Thymus (tissue), 14 donors: ENCODE measurements around the gene RIN1. TPM values are rescaled to one million over a fixed set of nuclear protein-coding genes. Genes with fewer than 3 reads are reported as not detected.
"Not testable (repeated sequence)": the region's sequence is repeated elsewhere in the genome, so short reads cannot be mapped to it uniquely, and the experiment has no call there.

ENCODE experiments used
- DNase-seq, 9 donors: peaks; one replicate each; pipeline ENCODE4 v3.0.0-alpha.2; 2013; ENCODE audit warnings: low spot score in 9 of 9, low read depth in 6 of 9, missing footprints in 1 of 9
- H3K27ac ChIP-seq, 2 donors: one replicate each; pipeline ENCODE4 v1.5.1; 2013; ENCODE audit warnings: control low read depth in 1 of 2, low read depth in 1 of 2, low read length in 1 of 2, mild to moderate bottlenecking in 1 of 2, moderate library complexity in 1 of 2
- H3K27me3 ChIP-seq, 2 donors: one replicate each; pipeline ENCODE4 v1.5.1; 2013; ENCODE audit warnings: low read length in 1 of 2; ENCODE audit not compliant: control insufficient read depth in 2 of 2, insufficient read depth in 1 of 2
- H3K36me3 ChIP-seq, 2 donors: one replicate each; pipeline ENCODE4 v1.5.1; 2013; ENCODE audit warnings: low read length in 1 of 2, mild to moderate bottlenecking in 1 of 2, moderate library complexity in 1 of 2; ENCODE audit not compliant: control insufficient read depth in 2 of 2, insufficient read depth in 2 of 2
- H3K4me1 ChIP-seq, 2 donors: one replicate each; pipeline ENCODE4 v1.5.1; 2013; ENCODE audit warnings: low read length in 2 of 2; ENCODE audit not compliant: control insufficient read depth in 2 of 2, insufficient read depth in 2 of 2
- H3K4me3 ChIP-seq, 2 donors: one replicate each; pipeline ENCODE4 v1.5.1; 2013; ENCODE audit warnings: low read length in 2 of 2, control low read depth in 1 of 2, mild to moderate bottlenecking in 1 of 2
- H3K9me3 ChIP-seq, 2 donors: one replicate each; pipeline ENCODE4 v1.5.1; 2013; ENCODE audit warnings: low read length in 1 of 2, mild to moderate bottlenecking in 1 of 2; ENCODE audit not compliant: control insufficient read depth in 2 of 2, insufficient read depth in 1 of 2
- WGBS: extraction: QIAGEN DNeasy Blood & Tissue Kit; methylation state at CpG from one replicate; pipeline ENCODE4 v1.1.7; 2013; 5-methylcytosine and 5-hydroxymethylcytosine counted together
- long read RNA-seq, 10 donors: transcript quantifications; one replicate each; lab custom pipeline, GENCODE V29; 2026
- polyA plus RNA-seq: library from polyadenylated mRNA; stranded (reverse); fragments of 200-250 nt; gene quantifications from one replicate; pipeline ENCODE4 v1.2.3, GENCODE V29; 2013
- total RNA-seq: library from RNA; stranded (reverse); fragments of 120-200 nt; gene quantifications from one replicate; pipeline ENCODE4 v1.2.4, GENCODE V29; 2013
- donor health status: healthy.

Gene RIN1, protein sequence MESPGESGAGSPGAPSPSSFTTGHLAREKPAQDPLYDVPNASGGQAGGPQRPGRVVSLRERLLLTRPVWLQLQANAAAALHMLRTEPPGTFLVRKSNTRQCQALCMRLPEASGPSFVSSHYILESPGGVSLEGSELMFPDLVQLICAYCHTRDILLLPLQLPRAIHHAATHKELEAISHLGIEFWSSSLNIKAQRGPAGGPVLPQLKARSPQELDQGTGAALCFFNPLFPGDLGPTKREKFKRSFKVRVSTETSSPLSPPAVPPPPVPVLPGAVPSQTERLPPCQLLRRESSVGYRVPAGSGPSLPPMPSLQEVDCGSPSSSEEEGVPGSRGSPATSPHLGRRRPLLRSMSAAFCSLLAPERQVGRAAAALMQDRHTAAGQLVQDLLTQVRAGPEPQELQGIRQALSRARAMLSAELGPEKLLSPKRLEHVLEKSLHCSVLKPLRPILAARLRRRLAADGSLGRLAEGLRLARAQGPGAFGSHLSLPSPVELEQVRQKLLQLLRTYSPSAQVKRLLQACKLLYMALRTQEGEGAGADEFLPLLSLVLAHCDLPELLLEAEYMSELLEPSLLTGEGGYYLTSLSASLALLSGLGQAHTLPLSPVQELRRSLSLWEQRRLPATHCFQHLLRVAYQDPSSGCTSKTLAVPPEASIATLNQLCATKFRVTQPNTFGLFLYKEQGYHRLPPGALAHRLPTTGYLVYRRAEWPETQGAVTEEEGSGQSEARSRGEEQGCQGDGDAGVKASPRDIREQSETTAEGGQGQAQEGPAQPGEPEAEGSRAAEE
- total RNA-seq: 1.1 TPM
- 5.8 TPM for polyA plus RNA-seq
- long read RNA-seq, donor 1: 0 reads
- long read RNA-seq, donor 2: 0 reads
- long read RNA-seq, donor 3, partial matches to known transcripts: 0 of 1 reads
- long read RNA-seq, donor 3, other reads (novel, unspliced or antisense): 0 of 1 reads
- long read RNA-seq, donor 4: 0 reads
- long read RNA-seq, donor 5: 0 reads
- long read RNA-seq, donor 6, partial matches to known transcripts: 0 of 1 reads
- long read RNA-seq, donor 6, other reads (novel, unspliced or antisense): 0 of 1 reads
- long read RNA-seq, donor 7: 0 reads
- long read RNA-seq, donor 8: 0 reads
- long read RNA-seq, donor 9: 0 reads
- long read RNA-seq, donor 10: 0 reads

DNA sequence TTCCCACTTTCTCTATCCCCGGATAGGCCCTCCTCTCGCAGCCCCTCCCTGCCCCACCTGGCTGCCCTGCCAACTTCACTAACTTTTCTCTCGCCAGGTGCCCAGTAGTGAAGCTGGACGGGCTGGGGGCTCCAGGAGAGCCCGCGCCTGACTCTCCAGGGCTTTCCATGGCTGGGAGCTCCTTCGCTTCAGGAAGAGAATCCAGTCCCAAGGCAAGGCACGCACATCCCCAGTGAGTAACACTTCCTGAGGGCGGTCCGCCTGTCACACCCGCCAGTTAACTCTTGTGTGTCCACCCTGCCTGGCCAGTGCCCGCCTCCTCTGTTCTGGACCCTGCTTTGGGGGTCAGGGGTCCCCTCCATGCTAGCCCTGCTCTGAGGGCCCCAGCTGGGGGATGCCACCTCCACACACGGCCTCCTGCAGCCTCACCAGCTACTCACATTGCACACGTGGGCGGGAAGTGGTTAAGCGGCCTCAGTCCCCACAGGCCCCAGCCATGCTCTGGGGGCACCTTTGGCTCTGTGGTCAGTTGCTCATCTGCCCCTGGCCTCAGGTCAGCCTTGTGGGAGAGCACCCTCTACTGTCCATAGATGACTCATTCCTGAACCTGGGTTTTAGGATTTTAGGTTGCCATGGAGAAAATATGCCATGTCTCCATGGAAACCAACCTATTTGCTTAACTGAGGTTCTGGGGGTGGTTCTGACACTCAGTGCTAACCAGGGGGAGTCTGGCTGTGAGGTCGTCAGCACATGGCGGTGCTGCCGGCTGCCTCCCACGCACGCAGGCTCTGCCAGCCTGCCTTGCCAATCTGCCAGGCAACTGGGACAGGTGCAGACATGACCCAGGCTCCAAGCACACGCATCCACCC, at the start of gene RIN1:
Gene RIN1, minus strand, starts transcription at position 201 of the 869 bp plus-strand sequence. Its CDS starts 32 bp downstream, at position 169.
- H3K9me3 ChIP-seq: peaks cover 0 to 4% of the 10 kb centered on the region in 2 donors
- DNase-seq: peak in 1 of 9 donors; percentile 38
- peak within 1 kb of the TSS in 1 of 2 donors; percentile 47 for H3K27ac ChIP-seq
- H3K36me3 ChIP-seq: peaks cover 44 to 49% of the 10 kb centered on the region in 2 donors
- peak within 1 kb of the TSS; percentile 9 to 28 for H3K4me3 ChIP-seq
- WGBS: 33% methylated on average over 22 of the region's 22 CpGs
- H3K27me3 ChIP-seq: peaks cover 5 to 40% of the 10 kb centered on the region in 2 donors
- peaks cover 11 to 17% of the 10 kb centered on the region in 2 donors for H3K4me1 ChIP-seq

DNA sequence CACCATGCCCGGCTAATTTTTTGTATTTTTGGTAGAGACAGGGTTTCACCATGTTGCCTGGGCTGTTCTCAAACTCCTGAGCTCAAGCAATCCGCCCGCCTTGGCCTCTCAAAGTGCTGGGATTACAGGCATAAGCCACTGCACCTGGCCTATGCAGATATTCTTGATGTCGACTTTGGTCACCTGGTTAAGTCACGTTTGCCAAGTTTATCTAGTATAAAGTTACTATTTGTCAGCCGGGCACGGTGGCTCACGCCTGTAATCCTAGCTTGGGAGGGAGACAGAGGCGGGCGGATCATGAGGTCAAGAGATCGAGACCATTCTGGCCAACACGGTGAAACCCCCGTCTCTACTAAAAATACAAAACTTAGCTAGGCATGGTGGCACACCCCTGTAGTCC, 48.1 kb upstream of the RIN1 start:
- not testable (repeated sequence) for H3K27ac ChIP-seq, H3K27me3 ChIP-seq, H3K36me3 ChIP-seq, H3K4me1 ChIP-seq, H3K4me3 ChIP-seq, H3K9me3 ChIP-seq, DNase-seq
- 89% methylated on average over 13 of the region's 13 CpGs for WGBS

DNA sequence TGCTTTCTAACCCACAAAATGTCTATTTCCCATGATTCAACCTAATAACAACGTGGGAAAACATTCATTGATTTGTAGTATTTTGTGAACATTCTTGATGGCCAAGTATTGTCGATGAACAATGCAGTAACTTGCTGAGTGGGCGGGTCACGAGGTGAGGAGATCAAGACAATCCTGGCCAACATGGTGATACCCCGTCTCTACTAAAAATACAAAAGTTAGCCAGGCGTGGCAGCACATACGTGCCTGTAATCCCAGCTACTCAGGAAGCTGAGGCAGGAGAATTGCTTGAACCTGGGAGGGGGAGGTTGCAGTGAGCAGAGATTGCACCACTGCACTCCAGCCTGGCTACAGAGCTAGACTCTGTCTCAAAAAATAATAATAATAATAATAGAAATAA, 44.0 kb upstream of the RIN1 start:
- H3K27me3 ChIP-seq, H3K9me3 ChIP-seq, H3K4me3 ChIP-seq, H3K27ac ChIP-seq, H3K4me1 ChIP-seq, H3K36me3 ChIP-seq, DNase-seq: not testable (repeated sequence)
- WGBS: 32% methylated on average over 7 of the region's 7 CpGs

DNA sequence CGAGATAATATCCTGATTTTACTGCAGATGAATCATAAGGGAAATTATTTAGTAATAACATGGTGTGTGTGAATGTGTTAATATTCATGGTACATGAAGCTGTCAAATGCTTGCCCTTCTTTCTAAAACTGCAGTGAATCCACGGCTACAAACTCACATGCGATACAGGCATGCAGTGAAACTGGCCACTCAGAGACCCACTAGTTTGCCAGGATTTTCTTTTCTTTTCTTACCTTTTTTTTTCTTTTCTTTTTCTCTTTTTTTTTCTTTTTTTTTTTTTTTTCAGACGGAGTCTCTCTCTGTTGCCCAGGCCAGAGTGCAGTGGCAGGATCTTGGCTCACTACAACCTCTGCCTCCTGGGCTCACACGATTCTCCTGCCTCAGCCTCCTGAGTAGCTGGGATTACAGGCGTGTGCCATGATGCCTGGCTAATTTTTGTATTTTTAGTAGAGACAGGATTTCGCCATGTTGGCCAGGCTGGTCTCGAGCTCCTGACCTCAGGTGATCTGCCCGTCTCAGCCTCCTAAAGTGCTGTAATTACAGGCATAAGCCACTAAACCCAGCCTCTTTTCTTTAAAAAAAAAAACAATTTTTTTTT, 37.6 kb upstream of the RIN1 start:
- DNase-seq: not testable (repeated sequence)

DNA sequence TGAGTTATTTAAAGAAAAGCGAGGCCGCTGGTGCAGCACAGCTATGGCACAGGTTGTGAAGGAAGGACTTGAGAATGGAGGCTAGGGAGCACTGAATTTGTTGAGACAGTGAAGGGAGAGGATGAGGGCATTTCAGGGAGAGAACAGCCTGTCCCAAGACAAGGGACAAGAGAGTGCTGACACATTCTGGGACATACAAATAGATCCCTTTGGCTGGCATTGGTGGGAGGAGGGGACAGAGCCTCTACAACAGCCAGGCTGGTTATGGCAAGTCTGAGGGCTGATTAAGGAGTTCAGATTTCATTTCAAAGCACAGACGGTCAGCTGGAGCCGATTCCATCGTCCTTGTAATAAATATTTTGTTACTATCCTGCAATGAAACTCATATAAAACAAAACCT, 37.0 kb upstream of the RIN1 start:
- 92% methylated on average over 5 of the region's 5 CpGs for WGBS
- DNase-seq: no peak
- Histone ChIP-seq H3K27ac (no peak overlapping the region), H3K27me3 (peaks cover 0 to 6% of the 10 kb centered on the region in 2 donors), H3K9me3 (peaks cover 1 to 5% of the 10 kb centered on the region in 2 donors), H3K4me3 (no peak overlapping the region), H3K36me3 (peaks cover 2 to 3% of the 10 kb centered on the region in 2 donors), H3K4me1 (peaks cover 10 to 21% of the 10 kb centered on the region in 2 donors)

More for the DNA sequence above, 37.6 kb upstream of the RIN1 start:
- WGBS: 92% methylated on average over 9 of the region's 9 CpGs
- peaks cover 10 to 21% of the 10 kb centered on the region in 2 donors for H3K4me1 ChIP-seq
- not testable (repeated sequence) for H3K27ac ChIP-seq, H3K4me3 ChIP-seq, H3K36me3 ChIP-seq, H3K9me3 ChIP-seq, H3K27me3 ChIP-seq

DNA sequence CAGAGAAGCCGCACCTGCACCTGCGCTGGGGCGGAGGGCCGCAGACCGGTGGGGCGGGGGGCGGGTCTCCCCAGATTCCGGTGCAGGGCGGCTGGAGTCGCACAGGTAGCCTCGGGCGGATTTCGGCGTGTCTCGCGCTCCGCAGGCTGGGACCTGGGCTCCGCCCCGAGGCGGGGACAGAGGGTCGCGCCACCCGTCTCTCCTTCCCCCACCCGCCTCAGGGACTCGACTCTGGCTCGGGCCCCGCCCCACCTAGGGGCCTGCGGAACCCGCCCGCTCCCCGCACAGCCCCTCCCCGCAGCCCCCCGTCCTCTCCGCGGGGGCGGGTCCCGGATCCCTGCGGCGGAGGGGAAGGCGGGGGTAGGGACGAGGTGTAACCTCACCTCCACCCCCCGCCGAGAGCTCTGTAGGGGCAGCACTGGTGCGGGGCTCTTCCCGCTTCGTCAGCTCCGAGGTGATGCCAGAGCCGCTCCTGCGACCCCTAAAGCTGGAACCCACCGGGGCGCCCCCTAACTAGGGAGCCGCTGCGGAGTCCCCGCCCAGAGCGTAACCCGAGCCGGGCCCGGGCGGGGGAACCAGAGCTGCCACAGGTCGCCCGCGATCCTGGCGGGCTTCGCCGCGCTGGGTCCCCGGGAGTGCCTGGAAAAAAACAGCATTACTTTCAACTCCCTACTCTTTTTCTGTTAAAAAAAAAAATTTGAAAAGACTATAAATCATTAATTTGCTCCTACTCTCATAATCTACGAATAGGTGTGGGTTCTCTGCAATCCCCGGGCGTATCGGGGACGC, 35.6 kb upstream of the RIN1 start, which contains the start of gene SLC29A2:
Gene SLC29A2, minus strand, starts transcription at position 134 of the 789 bp plus-strand sequence. CDS start 169 bp downstream, outside the sequence.
- peak in 8 of 9 donors; percentile 55 to 91 (median 78) for DNase-seq
- H3K27ac ChIP-seq: peak within 1 kb of the TSS; percentile 92
- peaks cover 10 to 21% of the 10 kb centered on the region in 2 donors for H3K4me1 ChIP-seq
- H3K36me3 ChIP-seq: peaks cover 2 to 7% of the 10 kb centered on the region in 2 donors
- peaks cover 1 to 5% of the 10 kb centered on the region in 2 donors for H3K9me3 ChIP-seq
- under 1% methylated on average over 72 of the region's 72 CpGs for WGBS
- H3K4me3 ChIP-seq: peak within 1 kb of the TSS; percentile 70 to 78
- H3K27me3 ChIP-seq: peaks cover 0 to 6% of the 10 kb centered on the region in 2 donors

DNA sequence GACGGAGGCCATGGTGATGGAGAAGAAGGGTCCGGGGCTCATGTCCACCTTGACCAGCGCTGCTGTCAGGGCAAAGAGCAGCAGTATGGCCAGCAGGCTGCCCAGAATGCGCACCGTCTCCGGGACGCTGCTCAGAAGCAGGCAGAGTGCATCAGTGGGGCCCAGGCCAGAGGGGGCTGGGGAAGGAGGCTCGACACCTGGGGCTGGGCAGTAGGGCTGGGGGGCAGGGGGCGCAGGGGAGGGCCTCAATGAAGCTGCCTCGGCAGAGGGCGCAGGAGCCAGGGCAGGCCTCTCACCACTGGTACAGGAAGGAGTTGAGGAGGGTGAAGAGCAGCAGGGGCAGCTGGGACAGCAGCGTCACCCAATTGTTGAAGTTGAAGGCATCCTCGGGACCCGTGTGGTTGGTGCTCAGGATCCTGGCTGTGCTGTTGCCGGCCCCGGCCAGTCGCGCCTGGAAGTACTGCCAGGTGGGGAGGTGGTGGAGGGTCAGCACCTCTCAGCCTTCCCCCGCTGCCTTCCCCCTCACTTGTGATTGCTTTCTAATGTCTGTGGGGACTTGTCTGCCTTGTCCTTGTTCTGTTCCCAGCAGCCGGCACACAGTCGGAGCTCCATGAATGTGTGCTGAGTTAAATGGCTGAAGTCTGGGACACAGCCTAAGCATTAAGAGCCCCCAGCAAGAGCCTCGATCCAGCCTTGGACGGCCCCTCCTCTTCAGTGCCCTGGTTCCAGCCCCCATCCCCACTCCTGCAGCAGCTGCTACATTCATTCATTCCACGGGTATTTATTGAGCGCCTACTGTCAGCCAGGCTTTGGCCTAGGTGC, 33.0 kb upstream of the RIN1 start:
- H3K4me1 ChIP-seq: peaks cover 10 to 21% of the 10 kb centered on the region in 2 donors
- no peak for DNase-seq
- H3K27me3 ChIP-seq: peaks cover 0 to 6% of the 10 kb centered on the region in 2 donors
- 98% methylated on average over 25 of the region's 25 CpGs for WGBS
- H3K27ac ChIP-seq: no peak overlapping the region
- H3K9me3 ChIP-seq: peaks cover 1 to 5% of the 10 kb centered on the region in 2 donors
- H3K4me3 ChIP-seq: no peak overlapping the region
- peaks cover 2 to 7% of the 10 kb centered on the region in 2 donors for H3K36me3 ChIP-seq
